Trophoblast cell (in vitro differentiated cells and primary cell): Measurements from ENCODE around the gene SNW1.
A peak's percentile ranks its signal among the peaks of the same experiment; 100 is the strongest.

ENCODE experiments used
- DNase-seq, 2 donors: peaks; one replicate each; pipeline ENCODE4 v3.0.0-alpha.2; 2016
- H2AFZ ChIP-seq: 2 replicates; pipeline ENCODE4 v1.6.1; 2013; ENCODE audit warnings: low read length, moderate library complexity, mild to moderate bottlenecking; ENCODE audit not compliant: insufficient read depth, poor library complexity
- H2AK5ac ChIP-seq: 2 replicates; pipeline ENCODE4 v1.6.1; 2013; ENCODE audit warnings: mild to moderate bottlenecking, low read length
- H2BK120ac ChIP-seq: 2 replicates; pipeline ENCODE4 v1.6.1; 2013; ENCODE audit warnings: low read length, mild to moderate bottlenecking, moderate library complexity; ENCODE audit not compliant: insufficient read depth, poor library complexity
- H2BK12ac ChIP-seq: 2 replicates; pipeline ENCODE4 v1.6.1; 2013; ENCODE audit warnings: mild to moderate bottlenecking, low read length, moderate library complexity
- H2BK5ac ChIP-seq: 2 replicates; pipeline ENCODE4 v1.6.1; 2013; ENCODE audit warnings: low read length, low read depth, moderate library complexity, mild to moderate bottlenecking; ENCODE audit not compliant: poor library complexity
- H3K14ac ChIP-seq: 2 replicates; pipeline ENCODE4 v1.6.1; 2013; ENCODE audit warnings: mild to moderate bottlenecking, low read length
- H3K18ac ChIP-seq: 2 replicates; pipeline ENCODE4 v1.6.1; 2013; ENCODE audit warnings: mild to moderate bottlenecking, low read length
- H3K23ac ChIP-seq: 2 replicates; pipeline ENCODE4 v1.6.1; 2013; ENCODE audit warnings: low read length
- H3K27ac ChIP-seq: 2 replicates; pipeline ENCODE4 v1.5.1; 2013; ENCODE audit warnings: low read depth, mild to moderate bottlenecking, inconsistent platforms, low read length, moderate library complexity
- H3K27me3 ChIP-seq: 2 replicates; pipeline ENCODE4 v1.6.1; 2013; ENCODE audit warnings: inconsistent platforms, mild to moderate bottlenecking, low read length, moderate library complexity; ENCODE audit not compliant: insufficient read depth
- H3K36me3 ChIP-seq, 2 experiments: 1 replicate in 1 of 2; 2 replicates in 1 of 2; pipeline ENCODE4 v1.6.1; 2013; ENCODE audit warnings: low read length in 2 of 2, mild to moderate bottlenecking in 2 of 2, moderate library complexity in 1 of 2; ENCODE audit not compliant: insufficient read depth in 2 of 2, control insufficient read depth in 1 of 2
- H3K4ac ChIP-seq: 2 replicates; pipeline ENCODE4 v1.6.1; 2013; ENCODE audit warnings: low read depth, mild to moderate bottlenecking, low read length, moderate library complexity
- H3K4me1 ChIP-seq, 2 experiments: 1 replicate in 1 of 2; 2 replicates in 1 of 2; pipeline ENCODE4 v1.6.1; 2013; ENCODE audit warnings: low read length in 2 of 2, mild to moderate bottlenecking in 2 of 2, moderate library complexity in 1 of 2; ENCODE audit not compliant: insufficient read depth in 2 of 2, control insufficient read depth in 1 of 2
- H3K4me2 ChIP-seq: 2 replicates; pipeline ENCODE4 v1.6.1; 2013; ENCODE audit warnings: inconsistent platforms, mild to moderate bottlenecking, low read length, moderate library complexity
- H3K4me3 ChIP-seq: 2 replicates; pipeline ENCODE4 v1.5.1; 2013; ENCODE audit warnings: mild to moderate bottlenecking, low read depth, low read length, inconsistent platforms
- H3K79me1 ChIP-seq: one replicate; pipeline ENCODE4 v1.6.1; 2013; ENCODE audit warnings: low read length
- H3K79me2 ChIP-seq: 2 replicates; pipeline ENCODE4 v1.6.1; 2013; ENCODE audit warnings: low read length, mild to moderate bottlenecking; ENCODE audit not compliant: control insufficient read depth, insufficient read depth, poor library complexity
- H3K9ac ChIP-seq: 2 replicates; pipeline ENCODE4 v1.6.1; 2013; ENCODE audit warnings: mild to moderate bottlenecking, low read length
- H3K9me3 ChIP-seq: 2 replicates; pipeline ENCODE4 v1.6.1; 2013; ENCODE audit warnings: low read depth, mild to moderate bottlenecking, control low read depth, inconsistent platforms, low read length; ENCODE audit not compliant: insufficient read depth
- H4K12ac ChIP-seq: 2 replicates; pipeline ENCODE4 v1.6.1; 2013; ENCODE audit warnings: low read depth, mild to moderate bottlenecking, low read length, moderate library complexity
- H4K8ac ChIP-seq: 2 replicates; pipeline ENCODE4 v1.6.1; 2013; ENCODE audit warnings: low read depth, mild to moderate bottlenecking, low read length, moderate library complexity
- H4K91ac ChIP-seq: one replicate; pipeline ENCODE4 v1.6.1; 2013; ENCODE audit warnings: low read depth, mild to moderate bottlenecking, low read length, moderate library complexity
- WGBS: extraction: QIAGEN DNeasy Blood & Tissue Kit; methylation state at CpG from one replicate; pipeline ENCODE4 v1.1.7; 2013; ENCODE audit warnings: missing lambda C conversion rate; ENCODE audit not compliant: insufficient read length, insufficient coverage; ENCODE audit errors: extremely low coverage; 5-methylcytosine and 5-hydroxymethylcytosine counted together

The SNW1 gene

GRCh38 chr14:77717608-77718305 lies 43.2 kb downstream of the SNW1 start:
- H3K4me3 ChIP-seq, result no peak overlapping the region
- no peak overlapping the region for H2BK120ac ChIP-seq
- DNase-seq, result no peak
- no peak overlapping the region for H3K27ac ChIP-seq
- WGBS, result no CpG with 5 or more reads among the region's 5 CpGs
- H3K9ac ChIP-seq, result no peak overlapping the region
- H4K91ac ChIP-seq, result no peak overlapping the region
- H3K4me1 ChIP-seq, result no peaks in the 10 kb centered on the region
- no peak overlapping the region for H3K18ac ChIP-seq
- H2BK5ac ChIP-seq, result no peak overlapping the region
- no peak overlapping the region for H2AK5ac ChIP-seq
- no peak overlapping the region for H2AFZ ChIP-seq
- H2BK12ac ChIP-seq, result no peak overlapping the region
- H3K36me3 ChIP-seq, result peaks cover 35 to 46% of the 10 kb centered on the region in 2 experiments
- no peaks in the 10 kb centered on the region for H3K79me2 ChIP-seq
- no peaks in the 10 kb centered on the region for H3K79me1 ChIP-seq
- H3K4me2 ChIP-seq, result no peak overlapping the region
- H3K23ac ChIP-seq, result no peak overlapping the region
- H3K4ac ChIP-seq, result no peak overlapping the region
- H3K27me3 ChIP-seq, result no peaks in the 10 kb centered on the region
- no peaks in the 10 kb centered on the region for H3K9me3 ChIP-seq
- H4K8ac ChIP-seq, result no peak overlapping the region
- no peak overlapping the region for H4K12ac ChIP-seq
- no peak overlapping the region for H3K14ac ChIP-seq

GRCh38 chr14:77714926-77715325 lies 46.0 kb downstream of the SNW1 start:
- H4K12ac ChIP-seq, result no peak overlapping the region
- no peak overlapping the region for H3K4ac ChIP-seq
- WGBS, result no CpG with 5 or more reads among the region's 6 CpGs
- no peaks in the 10 kb centered on the region for H3K4me1 ChIP-seq
- H2BK120ac ChIP-seq, result no peak overlapping the region
- H3K4me3 ChIP-seq, result no peak overlapping the region
- H2AK5ac ChIP-seq, result no peak overlapping the region
- no peaks in the 10 kb centered on the region for H3K27me3 ChIP-seq
- H3K27ac ChIP-seq, result no peak overlapping the region
- no peak for DNase-seq
- H3K4me2 ChIP-seq, result no peak overlapping the region
- no peaks in the 10 kb centered on the region for H3K9me3 ChIP-seq
- H3K79me1 ChIP-seq, result no peaks in the 10 kb centered on the region
- H4K91ac ChIP-seq, result no peak overlapping the region
- H4K8ac ChIP-seq, result no peak overlapping the region
- no peak overlapping the region for H2AFZ ChIP-seq
- no peak overlapping the region for H3K23ac ChIP-seq
- H3K36me3 ChIP-seq, result peaks cover 37 to 56% of the 10 kb centered on the region in 2 experiments
- H3K79me2 ChIP-seq, result no peaks in the 10 kb centered on the region
- H3K14ac ChIP-seq, result no peak overlapping the region
- H2BK12ac ChIP-seq, result no peak overlapping the region
- H3K18ac ChIP-seq, result no peak overlapping the region
- no peak overlapping the region for H3K9ac ChIP-seq
- no peak overlapping the region for H2BK5ac ChIP-seq

GRCh38 chr14:77710364-77710763 lies 50.6 kb downstream of the SNW1 start:
- H3K9ac ChIP-seq, result no peak overlapping the region
- no peak overlapping the region for H2BK5ac ChIP-seq
- H3K9me3 ChIP-seq, result no peaks in the 10 kb centered on the region
- no peak overlapping the region for H3K18ac ChIP-seq
- H3K4me1 ChIP-seq, result peaks cover 2 to 4% of the 10 kb centered on the region in 2 experiments
- H3K14ac ChIP-seq, result no peak overlapping the region
- H3K79me1 ChIP-seq, result peaks cover 4% of the 10 kb centered on the region
- no peak overlapping the region for H2AFZ ChIP-seq
- H3K27ac ChIP-seq, result no peak overlapping the region
- no peak overlapping the region for H3K23ac ChIP-seq
- DNase-seq, result no peak
- whole genome bisulfite sequencing, result no CpG with 5 or more reads among the region's 2 CpGs
- H4K91ac ChIP-seq, result no peak overlapping the region
- peaks cover 8% of the 10 kb centered on the region for H3K79me2 ChIP-seq
- peaks cover 13 to 28% of the 10 kb centered on the region in 2 experiments for H3K36me3 ChIP-seq
- no peak overlapping the region for H4K8ac ChIP-seq
- no peak overlapping the region for H3K4me2 ChIP-seq
- H3K4ac ChIP-seq, result peak overlapping the region; percentile 77
- H4K12ac ChIP-seq, result no peak overlapping the region
- H2BK120ac ChIP-seq, result no peak overlapping the region
- H2AK5ac ChIP-seq, result no peak overlapping the region
- H3K27me3 ChIP-seq, result no peaks in the 10 kb centered on the region
- H2BK12ac ChIP-seq, result no peak overlapping the region
- no peak overlapping the region for H3K4me3 ChIP-seq

GRCh38 chr14:77709412-77709811 lies 51.5 kb downstream of the SNW1 start:
- Histone ChIP-seq H3K27ac (no peak overlapping the region), H3K14ac (no peak overlapping the region), H3K23ac (no peak overlapping the region), H2BK12ac (no peak overlapping the region), H4K91ac (no peak overlapping the region), H4K8ac (no peak overlapping the region), H3K4me2 (peak overlapping the region; percentile 97), H2AK5ac (no peak overlapping the region), H3K4me1 (peaks cover 2 to 4% of the 10 kb centered on the region in 2 experiments), H3K36me3 (peaks cover 14 to 24% of the 10 kb centered on the region in 2 experiments), H3K4ac (peak overlapping the region; percentile 72), H2BK5ac (no peak overlapping the region), H3K79me1 (peaks cover 4% of the 10 kb centered on the region), H2BK120ac (no peak overlapping the region), H3K79me2 (peaks cover 8% of the 10 kb centered on the region), H3K27me3 (no peaks in the 10 kb centered on the region), H4K12ac (no peak overlapping the region), H2AFZ (no peak overlapping the region), H3K18ac (no peak overlapping the region), H3K4me3 (no peak overlapping the region), H3K9ac (no peak overlapping the region), H3K9me3 (no peaks in the 10 kb centered on the region)
- DNase-seq, result no peak
- no CpG with 5 or more reads among the region's 3 CpGs for WGBS
